ENCODE measurements around the gene GABBR1.

The GABBR1 gene

GRCh38 chr6:29524444-29525310 lies 108.3 kb downstream of the GABBR1 start:
- DNase-seq, result no peak

- DNase-seq, result no peak
These were observed 108.9 kb downstream of the GABBR1 start for GRCh38 chr6:29524044-29524443.

GRCh38 chr6:29522227-29522626 lies 110.8 kb downstream of the GABBR1 start:
- DNase-seq, result no peak

GRCh38 chr6:29521006-29521680 lies 111.8 kb downstream of the GABBR1 start:
- DNase-seq, result no peak

- no peak for DNase-seq
These were observed 112.8 kb downstream of the GABBR1 start for GRCh38 chr6:29520232-29520631.

GRCh38 chr6:29519291-29520010 lies 113.5 kb downstream of the GABBR1 start:
- DNase-seq, result no peak

GRCh38 chr6:29517728-29518440 lies 115.1 kb downstream of the GABBR1 start:
- DNase-seq, result no peak

- no peak for DNase-seq
These were observed 115.7 kb downstream of the GABBR1 start for GRCh38 chr6:29517245-29517644.

GRCh38 chr6:29516108-29516507 lies 116.9 kb downstream of the GABBR1 start:
- peak; percentile 72 for DNase-seq

GRCh38 chr6:29510746-29511300 lies 122.2 kb downstream of the GABBR1 start:
- DNase-seq, result no peak

GRCh38 chr6:29510202-29510601 lies 122.8 kb downstream of the GABBR1 start:
- DNase-seq, result no peak
